NB4 (cell line): Measurements from ENCODE around the gene C14orf132.
A peak's percentile ranks its signal among the peaks of the same experiment; 100 is the strongest.

ENCODE experiments used
- DNase-seq: peaks from one replicate; pipeline ENCODE4 v3.0.0; 2010; ENCODE audit warnings: low read depth
- H3K4me3 ChIP-seq: one replicate; pipeline ENCODE4 v1.5.1; 2011; ENCODE audit warnings: mild to moderate bottlenecking, low read depth, low read length, moderate library complexity
- CTCF ChIP-seq: IDR thresholded peaks from one replicate; pipeline ENCODE4 v1.5.1; 2012; ENCODE audit warnings: low read depth, low read length
- MAX ChIP-seq: IDR thresholded peaks from 2 replicates; pipeline ENCODE4 v1.6.1; 2011; ENCODE audit warnings: low read depth, low read length
- MYC ChIP-seq: IDR thresholded peaks from 2 replicates; pipeline ENCODE4 v1.6.1; 2011; ENCODE audit warnings: low read depth, low read length
- POLR2A ChIP-seq: IDR thresholded peaks from 2 replicates; pipeline ENCODE4 v1.6.1; 2011; ENCODE audit warnings: mild to moderate bottlenecking; ENCODE audit not compliant: insufficient read length; ENCODE audit errors: extremely low read depth

C14orf132 gene

DNA sequence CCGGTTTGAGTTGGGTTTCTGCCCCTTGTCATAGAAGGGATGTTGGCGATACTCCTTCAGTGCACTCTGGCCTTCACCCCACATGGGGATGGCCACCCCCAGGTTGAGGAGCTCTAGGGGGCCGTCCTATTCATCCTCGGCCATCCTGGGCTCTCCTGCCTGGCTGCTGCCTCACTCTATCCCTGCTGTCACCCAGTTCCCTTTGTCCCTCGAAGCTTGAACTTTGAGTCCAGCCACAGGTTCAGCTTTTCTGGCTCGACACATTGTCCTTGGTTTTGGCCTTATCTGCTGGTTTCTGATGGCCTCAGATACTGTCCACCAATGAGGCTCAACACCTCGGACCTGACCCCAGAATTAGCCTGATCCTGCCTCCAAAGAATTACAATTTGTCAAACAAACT, 58.6 kb downstream of the C14orf132 start:
- DNase-seq: no peak
- no peak overlapping the region for H3K4me3 ChIP-seq
- TF ChIP-seq POLR2A (no peak), MYC (no peak), MAX (no peak), CTCF (no peak)

GRCh38 chr14:96098309-96098998, 59.3 kb downstream of the C14orf132 start:
- TF ChIP-seq MYC: no peak
- TF ChIP-seq CTCF: peak; percentile 50
- no peak for TF ChIP-seq POLR2A
- TF ChIP-seq MAX: no peak
- no peak overlapping the region for H3K4me3 ChIP-seq
- peak; percentile 43 for DNase-seq

GRCh38 chr14:96098999-96099335, 59.8 kb downstream of the C14orf132 start:
- no peak overlapping the region for H3K4me3 ChIP-seq
- TF ChIP-seq MAX: no peak
- no peak for TF ChIP-seq MYC
- no peak for TF ChIP-seq CTCF
- no peak for DNase-seq

- TF ChIP-seq MAX: peak; percentile 39; the same call in 1 of the 2 replicates
- no peak for TF ChIP-seq MYC
- TF ChIP-seq CTCF: peak; percentile 91
- peak; percentile 78 for DNase-seq
- H3K4me3 ChIP-seq: no peak overlapping the region
These were observed 61.3 kb downstream of the C14orf132 start for GRCh38 chr14:96100161-96101064.

DNA sequence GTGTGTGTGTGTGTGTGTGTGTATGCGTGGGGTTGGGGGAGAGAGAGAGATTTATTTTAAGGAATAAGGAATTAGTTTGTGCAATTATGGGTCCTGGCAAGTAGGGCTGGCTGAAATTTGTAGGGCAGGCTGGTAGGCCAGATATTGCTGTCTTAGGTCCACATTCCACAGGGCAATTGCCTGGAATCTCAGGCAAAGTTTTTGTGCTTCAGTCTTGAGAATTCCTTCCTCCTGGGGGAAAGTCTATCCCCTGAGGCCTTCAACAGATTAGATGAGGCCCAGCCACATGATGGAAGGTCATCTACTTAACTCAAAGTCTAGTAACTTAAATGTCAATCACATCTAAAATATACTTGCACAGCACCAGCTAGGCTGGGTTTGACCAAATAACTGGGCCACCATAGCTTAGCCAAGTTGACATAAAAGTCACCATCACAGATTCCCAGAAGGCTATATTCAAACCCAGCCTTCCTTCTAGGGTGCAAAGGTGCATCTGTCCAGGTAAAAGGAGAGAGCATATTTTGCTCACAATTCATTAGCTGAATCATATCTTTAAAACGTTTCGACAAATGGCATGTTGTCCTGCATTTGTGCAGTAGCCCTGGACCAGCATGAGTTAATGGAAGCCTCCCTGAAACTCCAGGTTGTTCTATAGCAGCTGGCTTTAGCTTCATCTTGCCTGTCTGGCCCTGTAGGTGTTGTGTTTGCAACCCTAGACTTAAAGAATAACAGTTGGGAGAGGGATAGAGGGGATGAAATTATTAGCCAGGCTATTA, 63.1 kb downstream of the C14orf132 start:
- no peak for TF ChIP-seq POLR2A
- no peak for TF ChIP-seq CTCF
- no peak for TF ChIP-seq MYC
- no peak for TF ChIP-seq MAX
- no peak for DNase-seq

More for the DNA sequence above, 63.1 kb downstream of the C14orf132 start:
- no peak overlapping the region for H3K4me3 ChIP-seq
